ENCODE results near the gene SCN4B.

The SCN4B gene

GRCh38 chr11:118084656-118085055, 68.0 kb downstream of the SCN4B start:
- TF ChIP-seq CTCF (IDR thresholded peaks at IDR 0.05; ENCODE audit: insufficient read depth, low read depth, low read length, missing control alignments): no peak
- DNase-seq (ENCODE audit: low read depth): no peak
- no peak overlapping the region for H3K4me3 ChIP-seq (ENCODE audit: low read length)

GRCh38 chr11:118084247-118084646, 68.4 kb downstream of the SCN4B start:
- peak; percentile 75 for DNase-seq (ENCODE audit: low read depth)
- no peak for TF ChIP-seq CTCF (IDR thresholded peaks at IDR 0.05; ENCODE audit: insufficient read depth, low read depth, low read length, missing control alignments)
- no peak overlapping the region for H3K4me3 ChIP-seq (ENCODE audit: low read length)

Data from epithelial cell of esophagus (primary cell).